HEK293 (cell line): Measurements from ENCODE around the gene APOO.

ENCODE experiments used
- CTCF ChIA-PET: fragments of 350-600 bp; formaldehyde crosslinking; extraction: SDS; loops from one replicate; lab custom pipeline; 2021; ENCODE audit warnings: antibody characterized with exemption; lab: Yijun Ruan, JAX
- POLR2A ChIA-PET: fragments of 300-600 bp; formaldehyde crosslinking; extraction: SDS; loops from one replicate; lab custom pipeline; 2020; ENCODE audit warnings: antibody characterized with exemption, inconsistent platforms; lab: Yijun Ruan, JAX
- H3K27ac ChIP-seq: fragments of 200-500 bp; sonication (Bioruptor generic); 2 replicates; pipeline ENCODE4 v1.5.1; 2014; ENCODE audit warnings: low read depth, low read length, control low read depth, inconsistent platforms; ENCODE audit errors: extremely low read depth
- H3K36me3 ChIP-seq, 2 experiments: fragments of 200-500 bp in 1 of 2; sonication (Bioruptor generic) in 1 of 2; 1 replicate in 1 of 2; 2 replicates in 1 of 2; pipeline ENCODE4 v1.5.1; 2014 to 2017; ENCODE audit warnings: inconsistent platforms in 2 of 2, low read length in 2 of 2; ENCODE audit not compliant: control insufficient read depth in 2 of 2, insufficient read depth in 1 of 2
- H3K4me1 ChIP-seq: fragments of 200-500 bp; sonication (Bioruptor generic); 2 replicates; pipeline ENCODE4 v1.5.1; 2014; ENCODE audit warnings: mild to moderate bottlenecking, low read length, inconsistent platforms; ENCODE audit not compliant: control insufficient read depth, insufficient read depth
- H3K4me3 ChIP-seq: 2 replicates; pipeline ENCODE4 v1.5.1; 2011; ENCODE audit warnings: low read depth, mild to moderate bottlenecking, control low read depth, low read length, moderate library complexity
- H3K9me3 ChIP-seq: fragments of 200-500 bp; sonication (Bioruptor generic); 2 replicates; pipeline ENCODE4 v1.5.1; 2014; ENCODE audit warnings: low read depth, low read length, inconsistent platforms; ENCODE audit not compliant: control insufficient read depth, insufficient read depth
- GFI1B ChIP-seq: fragments of 450-650 bp; formaldehyde crosslinking; IDR thresholded peaks from 2 replicates; pipeline ENCODE4 v1.5.1; 2016; ENCODE audit warnings: missing biosample characterization, missing genetic modification characterization
- GLIS2 ChIP-seq: fragments of 450-650 bp; formaldehyde crosslinking; IDR thresholded peaks from 2 replicates; pipeline ENCODE4 v1.5.1; 2016; ENCODE audit warnings: missing biosample characterization, missing genetic modification characterization
- IKZF3 ChIP-seq: fragments of 450-650 bp; IDR thresholded peaks from 2 replicates; pipeline ENCODE4 v1.5.0; 2018; ENCODE audit warnings: missing biosample characterization, mild to moderate bottlenecking, missing genetic modification characterization, moderate library complexity
- INSM2 ChIP-seq: fragments of 450-650 bp; formaldehyde crosslinking; IDR thresholded peaks from 2 replicates; pipeline ENCODE4 v1.5.1; 2016; ENCODE audit warnings: missing biosample characterization, missing genetic modification characterization
- KLF8 ChIP-seq: fragments of 450-650 bp; formaldehyde crosslinking; IDR thresholded peaks from 2 replicates; pipeline ENCODE4 v1.5.1; 2016; ENCODE audit warnings: missing biosample characterization, missing genetic modification characterization
- PATZ1 ChIP-seq: fragments of 450-650 bp; formaldehyde crosslinking; IDR thresholded peaks from 2 replicates; pipeline ENCODE4 v1.5.1; 2016; ENCODE audit warnings: missing biosample characterization, missing genetic modification characterization
- PRDM10 ChIP-seq: fragments of 450-650 bp; formaldehyde crosslinking; IDR thresholded peaks from 2 replicates; pipeline ENCODE4 v1.5.1; 2016; ENCODE audit warnings: missing biosample characterization, missing genetic modification characterization
- SP7 ChIP-seq: fragments of 450-650 bp; formaldehyde crosslinking; IDR thresholded peaks from 2 replicates; pipeline ENCODE4 v1.5.1; 2016; ENCODE audit warnings: missing biosample characterization, missing genetic modification characterization
- TRIM28 ChIP-seq: IDR thresholded peaks from 2 replicates; pipeline ENCODE4 v1.6.1; 2011; ENCODE audit warnings: low read length, control low read depth, borderline replicate concordance
- WT1 ChIP-seq: fragments of 450-650 bp; formaldehyde crosslinking; IDR thresholded peaks from 2 replicates; pipeline ENCODE4 v1.5.1; 2016; ENCODE audit warnings: missing biosample characterization, missing genetic modification characterization
- ZNF138 ChIP-seq: fragments of 450-650 bp; formaldehyde crosslinking; IDR thresholded peaks from 2 replicates; pipeline ENCODE4 v1.5.1; 2016; ENCODE audit warnings: missing biosample characterization, missing genetic modification characterization, borderline replicate concordance
- ZNF169 ChIP-seq: fragments of 450-650 bp; formaldehyde crosslinking; IDR thresholded peaks from 2 replicates; pipeline ENCODE4 v1.5.1; 2016; ENCODE audit warnings: missing biosample characterization, missing genetic modification characterization
- ZNF184 ChIP-seq: fragments of 450-650 bp; IDR thresholded peaks from 2 replicates; pipeline ENCODE4 v1.5.1; 2018; ENCODE audit warnings: missing biosample characterization, mild to moderate bottlenecking, missing genetic modification characterization
- ZNF211 ChIP-seq: fragments of 450-650 bp; formaldehyde crosslinking; IDR thresholded peaks from 2 replicates; pipeline ENCODE4 v1.5.1; 2016; ENCODE audit warnings: low read depth, missing biosample characterization, missing genetic modification characterization
- ZNF394 ChIP-seq: fragments of 450-650 bp; formaldehyde crosslinking; IDR thresholded peaks from 2 replicates; pipeline ENCODE4 v1.5.1; 2016; ENCODE audit warnings: missing biosample characterization, missing genetic modification characterization, mild to moderate bottlenecking, moderate library complexity, borderline replicate concordance
- ZNF423 ChIP-seq: fragments of 450-650 bp; formaldehyde crosslinking; IDR thresholded peaks from 2 replicates; pipeline ENCODE4 v1.5.1; 2016; ENCODE audit warnings: missing biosample characterization, missing genetic modification characterization
- ZNF600 ChIP-seq: fragments of 450-650 bp; formaldehyde crosslinking; IDR thresholded peaks from 2 replicates; pipeline ENCODE4 v1.5.1; 2016; ENCODE audit warnings: missing biosample characterization, missing genetic modification characterization
- ZNF645 ChIP-seq: fragments of 450-650 bp; formaldehyde crosslinking; IDR thresholded peaks from 2 replicates; pipeline ENCODE4; 2016; ENCODE audit warnings: missing biosample characterization, missing genetic modification characterization
- ZNF658 ChIP-seq: fragments of 450-650 bp; formaldehyde crosslinking; IDR thresholded peaks from 2 replicates; pipeline ENCODE4; 2016; ENCODE audit warnings: missing biosample characterization, missing genetic modification characterization
- ZNF776 ChIP-seq: fragments of 450-650 bp; formaldehyde crosslinking; IDR thresholded peaks from 2 replicates; pipeline ENCODE4 v1.5.0; 2017; ENCODE audit warnings: missing biosample characterization, missing genetic modification characterization, borderline replicate concordance
- ZSCAN23 ChIP-seq: fragments of 450-650 bp; formaldehyde crosslinking; IDR thresholded peaks from 2 replicates; pipeline ENCODE4 v1.5.1; 2016; ENCODE audit warnings: missing biosample characterization, missing genetic modification characterization

The APOO gene

GRCh38 chrX:23901060-23901459 lies 6.7 kb downstream of the APOO start (continued):
- TF ChIP-seq ZNF776 (tag by site-specific recombination) (no peak), ZSCAN23 (tag by site-specific recombination) (no peak), ZNF423 (tag by site-specific recombination) (no peak), ZNF645 (tag by site-specific recombination) (no peak), ZNF138 (tag by site-specific recombination) (no peak), KLF8 (tag by site-specific recombination) (no peak; the same call in 1 of the 2 replicates), PRDM10 (tag by site-specific recombination) (peak; percentile 79), ZNF184 (tag by site-specific recombination) (0 out of 2 replicates have a peak, but pooled peaks have one; percentile 9), ZNF211 (tag by site-specific recombination) (no peak)
- TF ChIP-seq, all 188 proteins: peak for 8

- peaks cover 15% of the 10 kb centered on the region for H3K4me1 ChIP-seq
- H3K4me3 ChIP-seq: no peak overlapping the region
- no peaks in the 10 kb centered on the region for H3K9me3 ChIP-seq
- POLR2A ChIA-PET: interaction anchor here (0.7 to 3.6 kb wide), 3 partner anchors 28 to 117 kb away, joined by 5 to 79 read pairs (median 8); partner anchors contain the start of gene SAT1
- H3K27ac ChIP-seq: no peak overlapping the region
- CTCF ChIA-PET: interaction anchor here (0.6 to 4.2 kb wide), 8 partner anchors 9 to 205 kb away, joined by 3 to 130 read pairs (median 12); partner anchors contain the start of gene SAT1
- no peaks in the 10 kb centered on the region for H3K36me3 ChIP-seq
- TF ChIP-seq PATZ1 (tag by site-specific recombination) (peak; percentile 52), GFI1B (tag by site-specific recombination) (0 out of 2 replicates have a peak, but pooled peaks have one; percentile 60), ZNF169 (no peak), PRDM10 (tag by site-specific recombination) (peak; percentile 69), ZNF658 (tag by site-specific recombination) (no peak), GLIS2 (tag by site-specific recombination) (peak; percentile 41; the same call in 1 of the 2 replicates), ZNF600 (tag by site-specific recombination) (peak; percentile 66; the same call in 1 of the 2 replicates), TRIM28 (peak; percentile 51; the same call in 1 of the 2 replicates), IKZF3 (0 out of 2 replicates have a peak, but pooled peaks have one; percentile 40), KLF8 (tag by site-specific recombination) (peak; percentile 65), WT1 (tag by site-specific recombination) (peak; percentile 50; the same call in 1 of the 2 replicates), ZNF394 (tag by site-specific recombination) (peak; percentile 29; the same call in 1 of the 2 replicates), INSM2 (tag by site-specific recombination) (peak; percentile 18; the same call in 1 of the 2 replicates), SP7 (tag by site-specific recombination) (0 out of 2 replicates have a peak, but pooled peaks have one; percentile 20)
Measured at GRCh38 chrX:23900220-23900797, 7.4 kb downstream of the APOO start.
